ENCODE measurements around the gene PMVK.

DNA sequence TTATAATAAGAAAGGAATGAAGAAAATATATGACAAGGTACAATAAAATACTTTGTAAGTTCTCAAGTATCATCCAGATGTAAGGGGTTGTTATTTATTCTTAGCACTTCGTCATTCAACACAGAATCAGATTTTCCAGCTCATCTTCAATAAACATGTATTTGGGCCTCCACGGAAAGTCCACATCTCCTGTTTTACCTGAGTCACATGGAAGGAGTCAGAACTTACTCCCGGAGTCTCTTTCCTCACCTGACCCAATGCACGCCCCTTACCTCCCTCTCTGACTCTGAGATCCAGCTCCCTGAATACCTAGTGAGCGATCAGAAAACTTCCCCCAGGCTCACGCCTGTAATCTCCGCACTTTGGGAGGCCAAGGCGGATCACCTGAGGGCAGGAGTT is 1.5 kb upstream of the PMVK start:
- TF ChIP-seq, protein P1, sequence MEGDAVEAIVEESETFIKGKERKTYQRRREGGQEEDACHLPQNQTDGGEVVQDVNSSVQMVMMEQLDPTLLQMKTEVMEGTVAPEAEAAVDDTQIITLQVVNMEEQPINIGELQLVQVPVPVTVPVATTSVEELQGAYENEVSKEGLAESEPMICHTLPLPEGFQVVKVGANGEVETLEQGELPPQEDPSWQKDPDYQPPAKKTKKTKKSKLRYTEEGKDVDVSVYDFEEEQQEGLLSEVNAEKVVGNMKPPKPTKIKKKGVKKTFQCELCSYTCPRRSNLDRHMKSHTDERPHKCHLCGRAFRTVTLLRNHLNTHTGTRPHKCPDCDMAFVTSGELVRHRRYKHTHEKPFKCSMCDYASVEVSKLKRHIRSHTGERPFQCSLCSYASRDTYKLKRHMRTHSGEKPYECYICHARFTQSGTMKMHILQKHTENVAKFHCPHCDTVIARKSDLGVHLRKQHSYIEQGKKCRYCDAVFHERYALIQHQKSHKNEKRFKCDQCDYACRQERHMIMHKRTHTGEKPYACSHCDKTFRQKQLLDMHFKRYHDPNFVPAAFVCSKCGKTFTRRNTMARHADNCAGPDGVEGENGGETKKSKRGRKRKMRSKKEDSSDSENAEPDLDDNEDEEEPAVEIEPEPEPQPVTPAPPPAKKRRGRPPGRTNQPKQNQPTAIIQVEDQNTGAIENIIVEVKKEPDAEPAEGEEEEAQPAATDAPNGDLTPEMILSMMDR (IDR thresholded peaks at IDR 0.05): no peak
- TF ChIP-seq POLR2A (IDR thresholded peaks at IDR 0.05): no peak

Data from thyroid gland (tissue), 4 donors.